ENCODE results near the gene WRAP73. TPM values are rescaled to one million over a fixed set of nuclear protein-coding genes. Genes with fewer than 3 reads are reported as not detected.

The WRAP73 gene
- total and polyA plus RNA-seq, 12 donors: 7.5 to 16.5 (median 10.3) TPM

- intact Hi-C loops (cut with DNase I): no loop called here
- 78 to 83% methylated on average over 31 of the region's 31 CpGs for WGBS, 2 donors
- Histone ChIP-seq H3K4me3 (no peak overlapping the region), H3K27ac (no peak overlapping the region), H3K4me1 (peaks cover 9 to 38% (median 26%) of the 10 kb centered on the region in 9 donors), H3K36me3 (no peaks in the 10 kb centered on the region), H3K9me3 (no peaks in the 10 kb centered on the region), H3K27me3 (peaks cover 0 to 9% (median 0%) of the 10 kb centered on the region in 7 donors)
- ATAC-seq (no peak), DNase-seq (no peak)
- no peak for TF ChIP-seq CTCF (IDR thresholded peaks at IDR 0.05)
Measured at GRCh38 chr1:3594706-3595377, 55.1 kb downstream of the WRAP73 start.

DNA sequence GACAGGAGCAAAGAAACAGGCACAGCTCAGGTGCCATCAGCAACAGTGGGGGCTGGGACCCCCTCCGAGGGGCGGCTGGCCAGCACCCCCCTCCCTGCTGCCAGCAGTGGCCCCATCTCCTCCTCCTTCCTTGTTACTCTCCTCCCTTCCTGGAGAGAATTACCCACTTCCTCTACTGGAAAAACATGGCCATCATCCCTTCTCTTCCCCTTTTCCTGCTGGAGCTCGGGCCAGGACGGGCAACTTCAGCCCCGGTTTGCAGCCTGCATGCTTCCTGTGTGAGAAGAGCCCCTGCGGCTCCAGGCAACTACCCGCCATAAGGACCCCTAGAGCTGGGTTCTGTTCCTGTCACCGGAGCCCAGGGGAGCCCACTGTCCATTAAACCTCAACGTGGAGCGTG, 56.2 kb downstream of the WRAP73 start:
- intact Hi-C loops (cut with DNase I): no loop called here
- Histone ChIP-seq H3K36me3 (no peaks in the 10 kb centered on the region), H3K4me1 (peaks cover 9 to 36% (median 25%) of the 10 kb centered on the region in 9 donors), H3K27ac (no peak overlapping the region), H3K4me3 (no peak overlapping the region), H3K27me3 (peaks cover 0 to 9% (median 0%) of the 10 kb centered on the region in 7 donors), H3K9me3 (no peaks in the 10 kb centered on the region)
- WGBS, 2 donors: 59 to 75% methylated on average over 10 of the region's 10 CpGs
- no peak for TF ChIP-seq CTCF (IDR thresholded peaks at IDR 0.05)
- no peak for DNase-seq
- ATAC-seq: no peak

GRCh38 chr1:3593334-3593733, 56.6 kb downstream of the WRAP73 start:
- WGBS, 2 donors: 78 to 86% methylated on average over 17 of the region's 17 CpGs
- Histone ChIP-seq H3K27me3 (peaks cover 0 to 9% (median 0%) of the 10 kb centered on the region in 7 donors), H3K4me3 (no peak overlapping the region), H3K36me3 (no peaks in the 10 kb centered on the region), H3K27ac (no peak overlapping the region), H3K9me3 (no peaks in the 10 kb centered on the region), H3K4me1 (peaks cover 7 to 32% (median 21%) of the 10 kb centered on the region in 9 donors)
- intact Hi-C loops (cut with DNase I): no loop called here
- DNase-seq (no peak), ATAC-seq (no peak)
- no peak for TF ChIP-seq CTCF (IDR thresholded peaks at IDR 0.05)

GRCh38 chr1:3590951-3591865, 58.7 kb downstream of the WRAP73 start:
- no peak for ATAC-seq
- DNase-seq: no peak
- H3K27ac ChIP-seq: no peak overlapping the region
- H3K4me1 ChIP-seq: peaks cover 0 to 16% (median 5%) of the 10 kb centered on the region in 9 donors
- whole genome bisulfite sequencing, 2 donors: 87 to 89% methylated on average over 30 to 31 of the region's 33 CpGs
- no peak overlapping the region for H3K4me3 ChIP-seq
- H3K9me3 ChIP-seq: no peaks in the 10 kb centered on the region
- no peaks in the 10 kb centered on the region for H3K36me3 ChIP-seq
- no peak for TF ChIP-seq CTCF (IDR thresholded peaks at IDR 0.05)
- peaks cover 0 to 9% (median 0%) of the 10 kb centered on the region in 7 donors for H3K27me3 ChIP-seq
- intact Hi-C loops (cut with DNase I): no loop called here
